B cell (primary cell): ENCODE data around the gene COL26A1. TPM values are rescaled to one million over a fixed set of nuclear protein-coding genes. Genes with fewer than 3 reads are reported as not detected.

Experiments used
- ATAC-seq: fragments of 200-7000 bp; cut with Tn5 transposase; one replicate; pipeline ENCODE4 v1.10.0; 2021; ENCODE audit warnings: low read depth, mild to moderate bottlenecking, moderate number of reproducible peaks, moderate library complexity
- CTCF ChIA-PET: fragments of 350-600 bp; sonication (Branson Sonifier 250); formaldehyde crosslinking; loops from one replicate; lab custom pipeline; 2021; ENCODE audit warnings: antibody characterized with exemption, inconsistent platforms; lab: Charles Lee
- POLR2A ChIA-PET: fragments of 350-600 bp; sonication (Branson Sonifier 250); formaldehyde crosslinking; loops from one replicate; lab custom pipeline; 2021; ENCODE audit warnings: antibody characterized with exemption; lab: Charles Lee
- DNase-seq: peaks from one replicate; pipeline ENCODE4 v3.0.0; 2013
- H2AFZ ChIP-seq: 2 replicates; pipeline ENCODE4 v1.6.1; 2012; ENCODE audit warnings: mild to moderate bottlenecking, low read depth, low read length; ENCODE audit not compliant: insufficient read depth, poor library complexity, severe bottlenecking
- H3K27ac ChIP-seq, 2 donors: 1 replicate in 1 of 2; 2 replicates in 1 of 2; pipeline ENCODE4 v1.5.1; 2012 to 2013; ENCODE audit warnings: low read length in 2 of 2, mild to moderate bottlenecking in 2 of 2, moderate library complexity in 1 of 2
- H3K27me3 ChIP-seq, 4 experiments: fragments of 200-600 bp in 1 of 4; sonication (generic) in 1 of 4; replicated peaks in 1 of 4; 1 replicate in 2 of 4; 2 replicates in 2 of 4; pipeline versions ENCODE4 v1.6.1 to v1.7.0; 2013 to 2016; ENCODE audit warnings: low read length in 3 of 4, mild to moderate bottlenecking in 2 of 4, mixed read lengths in 1 of 4, moderate library complexity in 1 of 4; ENCODE audit not compliant: insufficient read depth in 4 of 4, control insufficient read depth in 3 of 4; ENCODE audit errors: control extremely low read depth in 1 of 4
- H3K36me3 ChIP-seq, 2 experiments: replicated peaks in 1 of 2; 1 replicate in 1 of 2; 2 replicates in 1 of 2; pipeline versions ENCODE4 v1.6.1 to v1.7.1; 2013; ENCODE audit warnings: low read length in 1 of 2; ENCODE audit not compliant: insufficient read depth in 2 of 2, control insufficient read depth in 1 of 2; ENCODE audit errors: control extremely low read depth in 1 of 2, extremely low read depth in 1 of 2
- H3K4me1 ChIP-seq, 2 donors: fragments of 200-600 bp in 1 of 2; sonication (generic) in 1 of 2; 1 replicate in 1 of 2; 2 replicates in 1 of 2; pipeline versions ENCODE4 v1.5.1 to v1.6.1; 2013 to 2017; ENCODE audit warnings: low read length in 2 of 2; ENCODE audit not compliant: control insufficient read depth in 2 of 2, insufficient read depth in 2 of 2
- H3K4me2 ChIP-seq: replicated peaks from 2 replicates; pipeline ENCODE3; 2012; ENCODE audit warnings: mild to moderate bottlenecking, low read depth, low read length; ENCODE audit not compliant: poor library complexity, severe bottlenecking
- H3K4me3 ChIP-seq, 5 experiments: fragments of 200-600 bp in 1 of 5; sonication (generic) in 1 of 5; 1 replicate in 3 of 5; 2 replicates in 2 of 5; pipeline versions ENCODE4 v1.5.1 to v1.7.0; 2011 to 2016; ENCODE audit warnings: low read length in 4 of 5, mild to moderate bottlenecking in 4 of 5, low read depth in 2 of 5, control low read depth in 1 of 5, moderate library complexity in 1 of 5; ENCODE audit not compliant: insufficient read depth in 1 of 5; ENCODE audit errors: control extremely low read depth in 1 of 5, extremely low read depth in 1 of 5
- H3K79me2 ChIP-seq: fragments of 200-600 bp; sonication (generic); one replicate; pipeline ENCODE4 v1.6.0; 2016; ENCODE audit warnings: low read length; ENCODE audit not compliant: control insufficient read depth, insufficient read depth
- H3K9ac ChIP-seq: fragments of 200-600 bp; sonication (generic); 2 replicates; pipeline ENCODE4 v1.6.1; 2017; ENCODE audit warnings: mild to moderate bottlenecking, low read length, moderate library complexity
- H3K9me3 ChIP-seq, 3 donors: one replicate each; pipeline versions ENCODE4 v1.6.1 to v1.7.1; 2013; ENCODE audit warnings: low read length in 2 of 3; ENCODE audit not compliant: control insufficient read depth in 2 of 3, insufficient read depth in 1 of 3; ENCODE audit errors: control extremely low read depth in 1 of 3
- H4K20me1 ChIP-seq: 2 replicates; pipeline ENCODE4 v1.6.0; 2012; ENCODE audit warnings: mild to moderate bottlenecking, low read length; ENCODE audit not compliant: insufficient read depth, control insufficient read depth, poor library complexity, severe bottlenecking
- H3K27ac Mint-ChIP-seq: one replicate; pipeline ENCODE4 v1.8.0; 2021; ENCODE audit warnings: mixed read lengths
- H3K27me3 Mint-ChIP-seq: one replicate; pipeline ENCODE4 v1.8.0; 2021; ENCODE audit warnings: mixed read lengths
- H3K4me1 Mint-ChIP-seq: one replicate; pipeline ENCODE4 v1.8.0; 2021; ENCODE audit warnings: mixed read lengths
- H3K4me3 Mint-ChIP-seq: one replicate; pipeline ENCODE4 v1.8.0; 2021; ENCODE audit warnings: mixed read lengths
- H3K9me3 Mint-ChIP-seq: one replicate; pipeline ENCODE4 v1.8.0; 2022; ENCODE audit warnings: mixed read lengths; ENCODE audit not compliant: insufficient read depth
- CTCF ChIP-seq: fragments of 200-600 bp; IDR thresholded peaks from one replicate; pipeline ENCODE4 v1.8.0; 2022; ENCODE audit warnings: antibody characterized with exemption, mild to moderate bottlenecking
- EZH2 ChIP-seq: IDR thresholded peaks from 2 replicates; pipeline ENCODE4 v1.6.1; 2012; ENCODE audit warnings: borderline replicate concordance, low read depth, mild to moderate bottlenecking, moderate library complexity, low read length; ENCODE audit not compliant: insufficient read depth, poor library complexity, severe bottlenecking
- WGBS: methylation state at CpG from one replicate; pipeline ENCODE4 v1.1.5; 2013; ENCODE audit warnings: missing lambda C conversion rate; ENCODE audit not compliant: insufficient coverage; 5-methylcytosine and 5-hydroxymethylcytosine counted together
- intact Hi-C: fragments of 100-400 bp; cut with micrococcal nuclease; formaldehyde crosslinking; loops from one replicate; pipeline ENCODE4 v1.10.0; 2022
- polyA plus RNA-seq: library from polyadenylated mRNA; depleted of rRNA; stranded (reverse); fragments of >200 nt; gene quantifications from 2 replicates; pipeline ENCODE4 v1.2.3, GENCODE V29; 2012
- total RNA-seq, 2 donors: library from RNA; stranded (reverse); fragments of 120-200 nt in 1 of 2; gene quantifications; 1 replicate in 1 of 2; 2 replicates in 1 of 2; pipeline versions ENCODE4 v1.2.3 to v1.2.4, GENCODE V29; 2013 to 2022

The COL26A1 gene
- total and polyA plus RNA-seq, 2 donors (not counting 1 experiment from before 2014, with no cell fraction given) = not detected

DNA sequence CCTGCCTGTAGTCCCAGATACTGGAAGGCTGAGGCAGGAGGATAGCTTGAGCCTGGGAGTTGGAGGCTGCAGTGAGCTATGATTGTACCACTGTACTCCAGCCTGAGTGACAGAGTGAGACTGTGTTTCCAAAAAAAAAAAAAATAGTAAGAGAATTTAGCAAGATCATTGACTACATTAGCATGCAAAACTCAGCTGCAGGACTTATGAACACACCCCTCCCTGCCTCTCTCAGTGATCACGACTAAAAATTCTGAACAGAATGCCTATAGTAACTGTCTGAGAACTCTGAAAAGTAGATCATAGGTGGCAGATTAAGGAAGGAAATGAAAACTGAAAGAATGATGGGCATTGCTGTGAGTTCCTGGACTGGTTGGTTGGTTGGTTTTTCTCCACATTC is 215.9 kb downstream of the COL26A1 start:
- H4K20me1 ChIP-seq = no peaks in the 10 kb centered on the region
- ATAC-seq = no peak
- no peak overlapping the region for H3K27ac ChIP-seq
- H3K36me3 ChIP-seq = no peaks in the 10 kb centered on the region
- H3K4me2 ChIP-seq = no peak overlapping the region
- H3K4me3 Mint-ChIP-seq = no peak overlapping the region
- H3K4me3 ChIP-seq = no peak overlapping the region
- no CpG with 5 or more reads among the region's 1 CpG for WGBS
- H3K27ac Mint-ChIP-seq = no peak overlapping the region
- no peak for DNase-seq
- H3K9me3 ChIP-seq = peaks cover 0 to 14% (median under 1%) of the 10 kb centered on the region in 3 donors
- ChIA-PET CTCF (interaction anchor here (0.6 kb wide), 1 partner anchor 420 kb away, joined by 3 read pairs; no protein-coding TSS in a partner anchor), POLR2A (no interaction called here)
- intact Hi-C loops = no loop called here
- no peak for TF ChIP-seq EZH2
- TF ChIP-seq CTCF = no peak
- peaks cover 3 to 4% of the 10 kb centered on the region in 2 donors for H3K4me1 ChIP-seq
- no peak overlapping the region for H2AFZ ChIP-seq
- peaks cover 17% of the 10 kb centered on the region for H3K27me3 Mint-ChIP-seq
- peaks cover 1% of the 10 kb centered on the region for H3K9me3 Mint-ChIP-seq
- H3K27me3 ChIP-seq = peaks cover 0 to 5% (median 1%) of the 10 kb centered on the region in 4 experiments
- no peak overlapping the region for H3K9ac ChIP-seq
- H3K4me1 Mint-ChIP-seq = peaks cover 11% of the 10 kb centered on the region
- H3K79me2 ChIP-seq = no peaks in the 10 kb centered on the region

- Mint-ChIP-seq H3K4me3 (no peak overlapping the region), H3K4me1 (peaks cover 3% of the 10 kb centered on the region), H3K27me3 (peaks cover 19% of the 10 kb centered on the region), H3K9me3 (no peaks in the 10 kb centered on the region), H3K27ac (no peak overlapping the region)
- H3K4me3 ChIP-seq = no peak overlapping the region
- H4K20me1 ChIP-seq = no peaks in the 10 kb centered on the region
- peaks cover 0 to 14% (median 0%) of the 10 kb centered on the region in 3 donors for H3K9me3 ChIP-seq
- no peak overlapping the region for H3K27ac ChIP-seq
- H3K4me1 ChIP-seq = peaks cover 0 to 2% of the 10 kb centered on the region in 2 donors
- ChIA-PET POLR2A (no interaction called here), CTCF (interaction anchor here (0.6 kb wide), 1 partner anchor 441 kb away, joined by 4 read pairs; no protein-coding TSS in a partner anchor)
- peaks cover 0 to 5% (median 0%) of the 10 kb centered on the region in 4 experiments for H3K27me3 ChIP-seq
- H3K9ac ChIP-seq = no peak overlapping the region
- intact Hi-C loops = no loop called here
- no peaks in the 10 kb centered on the region for H3K36me3 ChIP-seq
- no peaks in the 10 kb centered on the region for H3K79me2 ChIP-seq
- TF ChIP-seq EZH2 = no peak
- TF ChIP-seq CTCF = no peak
- H2AFZ ChIP-seq = no peak overlapping the region
- ATAC-seq = no peak
- 92% methylated on average over 4 of the region's 7 CpGs for WGBS
- no peak overlapping the region for H3K4me2 ChIP-seq
- DNase-seq = no peak
Measured at GRCh38 chr7:101580596-101580995, 217.9 kb downstream of the COL26A1 start.
